ENCODE measurements around the gene LRRC8D. TPM values are rescaled to one million over a fixed set of nuclear protein-coding genes. Genes with fewer than 3 reads are reported as not detected.

The LRRC8D gene
- total RNA-seq, result 11.8 and 16.6 TPM in 2 replicates

GRCh38 chr1:89820422-89821321 is at the start of gene LRRC8D:
LRRC8D (plus strand) TSS chr1:89821032; CDS start chr1:89933069, 112,037 bp downstream.

Other genes starting within 250 kb of the LRRC8D start
- 6.1 and 9.2 TPM in 2 replicates for gene LRRC8C, start 187.9 kb upstream of the LRRC8D start, total RNA-seq
- 9.0 and 9.6 TPM in 2 replicates for gene ZNF326, start 174.1 kb downstream of the LRRC8D start, total RNA-seq

Measured in uterine smooth muscle cell (primary cell).